ENCODE results near the gene STOX2. TPM values are rescaled to one million over a fixed set of nuclear protein-coding genes. Genes with fewer than 3 reads are reported as not detected.

The STOX2 gene
- total and polyA plus RNA-seq, 11 donors = 2.8 to 19.6 (median 13.1) TPM

- intact Hi-C loops (cut with DNase I) = no loop called here
- no peak overlapping the region for H3K27ac ChIP-seq
- peaks cover 0 to 4% (median 0%) of the 10 kb centered on the region in 12 donors for H3K4me1 ChIP-seq
- no peak overlapping the region for H3K4me3 ChIP-seq
- no peak for ATAC-seq
- no peaks in the 10 kb centered on the region for H3K36me3 ChIP-seq
- H3K9me3 ChIP-seq = no peaks in the 10 kb centered on the region
- DNase-seq = no peak
- no peak for TF ChIP-seq POLR2A (IDR thresholded peaks at IDR 0.05)
- no peak for TF ChIP-seq CTCF (IDR thresholded peaks at IDR 0.05)
- WGBS, 4 donors = 89 to 97% (median 92%) methylated on average over 7 of the region's 7 CpGs
- no peaks in the 10 kb centered on the region for H3K27me3 ChIP-seq
Observed at GRCh38 chr4:184062769-184063168, 157.7 kb downstream of the STOX2 start.

- 93 to 97% (median 95%) methylated on average over 5 of the region's 5 CpGs for WGBS, 4 donors
- no peak for ATAC-seq
Observed at GRCh38 chr4:184064877-184065276, 159.8 kb downstream of the STOX2 start.

DNA sequence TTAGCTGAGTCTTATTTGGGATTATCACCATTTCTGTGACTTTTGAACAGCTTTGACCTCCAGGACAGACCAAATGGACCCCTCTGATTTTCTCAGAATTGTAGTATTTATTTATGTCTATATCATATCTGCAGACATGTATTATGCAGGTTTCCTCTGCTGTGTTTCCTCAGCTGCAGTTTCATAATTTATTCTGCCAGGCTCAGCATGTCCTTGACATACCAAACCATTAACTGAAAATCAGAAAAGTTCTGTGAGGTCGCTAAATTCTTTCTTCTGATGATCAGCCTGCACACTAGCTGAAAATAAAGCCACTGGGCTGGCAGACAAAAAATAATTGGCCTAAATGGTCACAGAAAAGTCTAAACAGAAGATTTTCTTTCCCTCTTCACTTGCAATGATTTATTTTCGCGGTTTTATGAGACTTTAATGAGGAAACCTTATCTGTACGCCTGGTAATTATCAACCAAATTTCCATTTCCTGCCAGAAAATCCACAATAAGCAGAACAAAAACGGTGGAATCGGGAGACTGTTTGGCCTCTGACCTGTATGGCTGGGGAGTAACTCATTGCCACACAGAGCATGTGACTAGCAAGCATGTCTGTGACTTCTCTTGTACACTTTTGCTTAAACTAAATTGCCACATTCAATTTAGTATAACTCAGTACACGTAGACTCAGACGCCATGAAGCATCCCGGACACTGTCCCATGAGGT lies 161.6 kb downstream of the STOX2 start:
- Histone ChIP-seq H3K4me1 (no peaks in the 10 kb centered on the region), H3K9me3 (peaks cover 0 to 7% (median 0%) of the 10 kb centered on the region in 12 donors), H3K27ac (no peak overlapping the region), H3K27me3 (no peaks in the 10 kb centered on the region), H3K36me3 (no peaks in the 10 kb centered on the region), H3K4me3 (no peak overlapping the region)
- DNase-seq (no peak), ATAC-seq (no peak)
- 64 to 67% (median 67%) methylated on average over 9 of the region's 9 CpGs for WGBS, 4 donors
- intact Hi-C loops (cut with DNase I) = no loop called here
- TF ChIP-seq CTCF (IDR thresholded peaks at IDR 0.05) (no peak), POLR2A (IDR thresholded peaks at IDR 0.05) (no peak)

More at GRCh38 chr4:184064877-184065276, 159.8 kb downstream of the STOX2 start:
- Histone ChIP-seq H3K4me3 (no peak overlapping the region), H3K9me3 (no peaks in the 10 kb centered on the region), H3K4me1 (no peaks in the 10 kb centered on the region), H3K27me3 (no peaks in the 10 kb centered on the region), H3K36me3 (no peaks in the 10 kb centered on the region), H3K27ac (no peak overlapping the region)
- intact Hi-C loops (cut with DNase I) = no loop called here
- TF ChIP-seq CTCF (IDR thresholded peaks at IDR 0.05) = no peak
- TF ChIP-seq POLR2A (IDR thresholded peaks at IDR 0.05) = no peak
- DNase-seq = no peak

DNA sequence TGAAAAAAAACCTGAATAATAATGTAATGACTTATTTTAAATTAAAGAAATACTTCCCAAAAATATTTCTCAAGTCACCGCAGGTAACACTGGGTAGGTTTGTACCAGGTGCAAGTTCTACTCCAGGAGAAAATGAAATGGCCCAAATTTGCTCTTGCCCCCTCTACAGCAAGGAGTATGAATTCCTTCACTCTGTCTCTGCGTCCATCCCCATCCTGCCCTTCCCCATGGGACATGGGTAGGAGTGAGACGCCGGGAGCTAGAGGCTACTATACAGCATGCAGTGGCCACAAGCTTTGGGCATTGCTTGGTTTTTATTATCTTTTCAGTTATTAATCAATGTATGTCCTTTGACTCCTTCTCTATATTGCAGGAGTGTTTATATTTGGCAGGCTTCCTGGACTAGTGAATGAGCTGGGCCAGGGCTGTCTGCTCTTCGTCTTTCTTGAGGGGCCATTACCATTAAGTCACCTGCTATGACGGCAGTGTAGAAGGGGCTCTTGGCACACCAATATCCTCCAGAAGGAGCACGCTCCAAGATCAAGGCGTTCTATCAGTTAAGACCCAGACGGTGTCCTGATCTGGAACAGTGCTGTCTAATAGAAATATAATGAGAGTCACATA lies 162.9 kb downstream of the STOX2 start:
- WGBS, 4 donors = 68 to 75% (median 72%) methylated on average over 9 of the region's 9 CpGs
- Histone ChIP-seq H3K4me1 (no peaks in the 10 kb centered on the region), H3K9me3 (peaks cover 0 to 20% (median 1%) of the 10 kb centered on the region in 12 donors), H3K27me3 (no peaks in the 10 kb centered on the region), H3K4me3 (no peak overlapping the region), H3K27ac (no peak overlapping the region), H3K36me3 (no peaks in the 10 kb centered on the region)
- ATAC-seq (no peak), DNase-seq (no peak)
- TF ChIP-seq POLR2A (IDR thresholded peaks at IDR 0.05) (no peak), CTCF (IDR thresholded peaks at IDR 0.05) (no peak)
- intact Hi-C loops (cut with DNase I) = no loop called here

Other genes with a start within 250 kb of the STOX2 start
- 10 to 100 TPM; 13.2 to 20.4 (median 15.8) TPM for gene RWDD4, start 246.1 kb upstream of the STOX2 start, total RNA-seq
- 10 to 100 TPM in 1 of 2 donors, 1 to 10 TPM in 1; 8.2 to 17.8 TPM for gene RWDD4, start 246.1 kb upstream of the STOX2 start, polyA plus RNA-seq
- 10 to 100 TPM; 16.3 to 28.5 (median 22.0) TPM for gene TRAPPC11, start 246.0 kb upstream of the STOX2 start, total RNA-seq
- gene TRAPPC11, start 246.0 kb upstream of the STOX2 start, polyA plus RNA-seq = 10 to 100 TPM; 10.4 to 11.7 TPM